HL-60 (cell line): ENCODE measurements around the gene DSE.
A peak's percentile ranks its signal among the peaks of the same experiment; 100 is the strongest.

Experiments
- DNase-seq, 2 experiments: peaks; one replicate each; pipeline ENCODE4 v3.0.0-alpha.2; 2010 to 2020; ENCODE audit warnings: low read depth in 1 of 2, low spot score in 1 of 2
- H3K27ac ChIP-seq: fragments of 250-450 bp; sonication (Bioruptor Pico); replicated peaks from 2 replicates; pipeline ENCODE4 v1.5.1; 2020; ENCODE audit warnings: mild to moderate bottlenecking, moderate library complexity
- H3K27me3 ChIP-seq: fragments of 250-450 bp; sonication (Bioruptor Pico); 2 replicates; pipeline ENCODE4 v1.5.1; 2021; ENCODE audit warnings: mild to moderate bottlenecking, moderate library complexity; ENCODE audit not compliant: insufficient read depth, poor library complexity, severe bottlenecking
- H3K4me3 ChIP-seq: replicated peaks from 2 replicates; pipeline ENCODE4 v1.5.1; 2011; ENCODE audit warnings: mild to moderate bottlenecking, control low read depth, low read length; ENCODE audit not compliant: insufficient read depth
- CTCF ChIP-seq: IDR thresholded peaks from one replicate; pipeline ENCODE4 v1.5.1; 2011; ENCODE audit warnings: low read length, control low read depth, inconsistent platforms; ENCODE audit not compliant: insufficient read depth
- GABPA ChIP-seq: IDR thresholded peaks from 2 replicates; pipeline ENCODE4 v1.6.1; 2012; ENCODE audit warnings: low read depth
- POLR2AphosphoS5 ChIP-seq: IDR thresholded peaks from 2 replicates; pipeline ENCODE4 v1.6.1; 2012; ENCODE audit warnings: low read depth
- REST ChIP-seq: IDR thresholded peaks from 2 replicates; pipeline ENCODE4 v1.6.1; 2012; ENCODE audit warnings: low read depth; ENCODE audit not compliant: insufficient replicate concordance
- SPI1 ChIP-seq: IDR thresholded peaks from 2 replicates; pipeline ENCODE4 v1.6.1; 2012; ENCODE audit warnings: low read depth, mild to moderate bottlenecking, borderline replicate concordance

Gene DSE

DNA sequence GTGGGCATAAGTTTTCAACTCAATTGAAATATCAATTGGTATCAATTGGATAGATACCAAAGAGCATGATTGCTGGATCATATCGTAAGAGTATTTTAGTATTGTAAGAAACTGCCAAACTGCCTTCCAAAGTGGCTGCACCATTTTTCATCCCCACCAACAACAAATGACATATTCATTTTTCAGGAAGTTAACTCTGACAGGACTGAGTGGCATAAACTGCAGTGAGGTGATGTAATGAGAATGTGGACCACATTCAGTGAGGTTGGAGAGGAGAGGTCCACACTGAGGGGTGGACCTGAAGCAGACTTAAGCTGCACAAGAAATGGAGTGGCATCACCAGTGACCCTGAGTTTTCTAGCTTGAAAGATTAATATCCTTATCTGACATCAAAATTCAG lies 78.8 kb downstream of the DSE start:
- DNase-seq: peak in 1 of 2 experiments; percentile 32
- TF ChIP-seq CTCF: no peak
- TF ChIP-seq POLR2AphosphoS5: no peak
- no peak for TF ChIP-seq REST
- no peak for TF ChIP-seq SPI1
- TF ChIP-seq GABPA: no peak
- no peaks in the 10 kb centered on the region for H3K27me3 ChIP-seq
- no peak overlapping the region for H3K27ac ChIP-seq
- no peak overlapping the region for H3K4me3 ChIP-seq

DNA sequence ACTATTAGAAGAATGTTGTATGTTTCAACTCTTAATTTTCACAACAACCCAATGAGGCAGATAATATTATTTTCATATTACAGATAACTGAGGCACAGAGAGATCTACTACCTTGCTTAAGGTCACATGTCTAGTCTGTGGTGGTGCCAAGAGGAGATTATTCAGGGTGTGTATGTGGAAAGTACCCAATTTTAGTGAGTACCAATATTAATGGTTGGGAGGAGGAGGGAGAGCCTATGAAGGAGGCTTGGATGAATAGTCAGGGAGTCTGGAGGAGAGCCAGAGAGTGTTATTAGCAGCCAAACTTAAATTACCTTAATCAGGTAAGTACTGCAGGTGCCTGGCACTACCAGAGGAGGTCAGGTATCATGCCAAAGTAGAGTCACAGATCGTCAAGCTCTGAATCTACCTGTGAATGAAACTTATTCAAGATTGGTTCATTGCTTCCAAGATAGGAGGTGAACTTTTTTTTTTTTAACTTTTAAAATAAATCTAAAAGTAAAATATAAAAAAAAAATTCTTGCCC lies 79.5 kb downstream of the DSE start:
- DNase-seq: no peak
- TF ChIP-seq GABPA: no peak
- no peak overlapping the region; the same call in 1 of the 2 replicates for H3K27ac ChIP-seq
- no peak overlapping the region for H3K4me3 ChIP-seq
- H3K27me3 ChIP-seq: no peaks in the 10 kb centered on the region

DNA sequence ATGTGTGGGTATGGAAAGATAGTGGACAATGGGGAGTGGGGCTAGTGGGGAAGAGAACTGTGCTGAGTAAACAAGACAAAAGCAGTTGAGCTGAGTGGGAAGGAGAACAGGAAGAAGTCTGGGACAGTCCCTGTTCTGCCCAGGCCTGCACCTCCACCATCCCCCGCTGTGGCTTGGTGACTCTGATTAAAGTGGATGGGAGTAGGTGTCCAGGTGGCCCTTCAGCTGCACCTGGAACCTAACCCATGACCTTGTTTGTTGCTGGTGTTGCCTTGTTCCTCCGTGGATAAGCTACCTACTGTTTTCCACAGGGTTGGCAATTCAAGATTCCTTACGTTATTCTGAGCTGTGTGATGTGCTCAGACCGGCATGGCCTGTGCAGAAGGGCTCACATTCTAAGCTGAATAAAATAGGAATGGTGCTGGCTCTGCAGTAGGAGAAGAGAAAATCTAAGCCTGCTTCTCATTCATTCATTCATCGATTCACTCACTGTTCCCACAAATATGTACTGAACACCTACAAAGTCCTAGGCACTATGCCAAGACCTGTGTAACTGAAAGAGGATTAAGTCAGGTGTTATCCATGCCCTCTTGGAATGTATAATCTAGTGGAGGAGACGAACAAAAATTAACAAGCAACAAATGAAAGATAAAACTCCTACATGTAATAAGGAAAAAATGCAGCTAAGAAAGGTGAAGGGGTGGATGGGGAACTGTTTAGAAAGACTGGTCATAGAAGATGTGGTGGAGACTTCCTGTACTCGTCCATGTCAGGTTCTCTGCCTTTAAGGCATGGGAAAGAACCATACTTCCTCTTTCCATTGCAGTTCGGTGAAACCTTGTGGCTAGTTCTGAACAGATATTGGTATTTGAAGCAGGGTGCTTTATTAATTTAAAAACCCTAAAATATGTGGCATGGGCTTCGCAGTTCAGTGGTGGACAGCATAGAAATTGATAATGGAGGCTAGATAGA lies 80.3 kb downstream of the DSE start:
- Histone ChIP-seq H3K27ac (peak overlapping the region; percentile 50), H3K27me3 (no peaks in the 10 kb centered on the region), H3K4me3 (no peak overlapping the region)
- TF ChIP-seq SPI1 (peak; percentile 86), POLR2AphosphoS5 (no peak)
- DNase-seq: peak; percentile 70 to 83

- TF ChIP-seq REST (no peak), GABPA (no peak), POLR2AphosphoS5 (no peak), SPI1 (no peak), CTCF (no peak)
- Histone ChIP-seq H3K4me3 (no peak overlapping the region), H3K27me3 (no peaks in the 10 kb centered on the region), H3K27ac (peak overlapping the region; percentile 50)
- no peak for DNase-seq
These were observed 81.2 kb downstream of the DSE start for GRCh38 chr6:116451916-116452315.
